Measurements from ENCODE around the gene DBX2.
"Not testable (repeated sequence)": the region's sequence is repeated elsewhere in the genome, so short reads cannot be mapped to it uniquely, and the experiment has no call there.

DBX2 gene

GRCh38 chr12:45050751-45051571 is at the start of gene DBX2:
DBX2 (minus strand) TSS chr12:45051099; CDS start chr12:45050927, 172 bp downstream.
- DNase-seq (ENCODE audit: low spot score): no peak
- no peak for TF ChIP-seq CTCF (IDR thresholded peaks at IDR 0.05; ENCODE audit: extremely low read depth, missing control alignments)

GRCh38 chr12:45098766-45099165 is 47.9 kb upstream of the DBX2 start:
- no peak for DNase-seq (ENCODE audit: low spot score)
- TF ChIP-seq CTCF (IDR thresholded peaks at IDR 0.05; ENCODE audit: extremely low read depth, missing control alignments): no peak

- DNase-seq (ENCODE audit: low spot score): not testable (repeated sequence)
These were observed 44.5 kb upstream of the DBX2 start for GRCh38 chr12:45095417-45095816.

- DNase-seq (ENCODE audit: low spot score): no peak
- TF ChIP-seq CTCF (IDR thresholded peaks at IDR 0.05; ENCODE audit: extremely low read depth, missing control alignments): no peak
These were observed 42.2 kb upstream of the DBX2 start for GRCh38 chr12:45093051-45093450.

GRCh38 chr12:45089411-45090075 is 38.6 kb upstream of the DBX2 start:
- TF ChIP-seq CTCF (IDR thresholded peaks at IDR 0.05; ENCODE audit: extremely low read depth, missing control alignments): no peak
- no peak for DNase-seq (ENCODE audit: low spot score)

GRCh38 chr12:45088608-45089007 is 37.7 kb upstream of the DBX2 start:
- no peak for DNase-seq (ENCODE audit: low spot score)
- no peak for TF ChIP-seq CTCF (IDR thresholded peaks at IDR 0.05; ENCODE audit: extremely low read depth, missing control alignments)

- DNase-seq (ENCODE audit: low spot score): not testable (repeated sequence)
These were observed 33.3 kb upstream of the DBX2 start for GRCh38 chr12:45084248-45084647.

GRCh38 chr12:45077251-45077650 is 26.4 kb upstream of the DBX2 start:
- DNase-seq (ENCODE audit: low spot score): no peak
- no peak for TF ChIP-seq CTCF (IDR thresholded peaks at IDR 0.05; ENCODE audit: extremely low read depth, missing control alignments)
